Panc1 (cell line): Measurements from ENCODE around the gene NALCN.

ENCODE experiments used
- POLR2AphosphoS5 ChIP-seq: IDR thresholded peaks from 2 replicates; pipeline ENCODE4 v1.6.1; 2012; ENCODE audit warnings: mild to moderate bottlenecking, low read depth, low read length, moderate library complexity
- SIN3A ChIP-seq: IDR thresholded peaks from 2 replicates; pipeline ENCODE4 v1.6.1; 2012; ENCODE audit warnings: low read depth, mild to moderate bottlenecking, low read length, moderate library complexity, borderline replicate concordance; ENCODE audit not compliant: insufficient read depth
- TF ChIP-seq, protein P1 (sequence below): fragments of 450-650 bp; IDR thresholded peaks from 2 replicates; pipeline ENCODE4 v1.5.1; 2017; ENCODE audit warnings: mild to moderate bottlenecking
- TF ChIP-seq, protein P2 (sequence below), 2 experiments: IDR thresholded peaks; 2 replicates each; pipeline ENCODE4 v1.6.1; 2011 to 2012; ENCODE audit warnings: low read depth in 2 of 2, control low read depth in 1 of 2, low read length in 1 of 2, mild to moderate bottlenecking in 1 of 2, moderate library complexity in 1 of 2; ENCODE audit not compliant: insufficient read depth in 1 of 2

DNA sequence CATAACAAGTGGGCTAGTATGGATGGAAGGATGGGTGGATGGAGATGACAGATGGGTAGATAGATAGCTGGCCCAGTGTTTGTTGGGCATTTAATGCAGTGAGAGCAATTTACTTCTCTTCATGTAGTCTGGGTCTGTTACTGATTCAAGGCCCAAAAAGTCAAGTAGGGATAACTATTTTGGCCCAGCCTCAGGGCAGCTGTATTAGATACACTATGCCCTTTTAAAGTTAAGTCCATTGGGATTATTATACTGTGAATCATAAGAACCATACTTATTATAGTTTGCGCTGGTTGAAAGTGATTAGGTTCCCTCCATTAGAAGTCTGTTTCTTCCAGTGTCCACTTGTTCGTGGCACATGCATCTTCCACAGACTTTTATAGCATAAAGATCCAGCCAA is 40.9 kb upstream of the NALCN start:
- TF ChIP-seq POLR2AphosphoS5 = no peak
- TF ChIP-seq, protein P1, sequence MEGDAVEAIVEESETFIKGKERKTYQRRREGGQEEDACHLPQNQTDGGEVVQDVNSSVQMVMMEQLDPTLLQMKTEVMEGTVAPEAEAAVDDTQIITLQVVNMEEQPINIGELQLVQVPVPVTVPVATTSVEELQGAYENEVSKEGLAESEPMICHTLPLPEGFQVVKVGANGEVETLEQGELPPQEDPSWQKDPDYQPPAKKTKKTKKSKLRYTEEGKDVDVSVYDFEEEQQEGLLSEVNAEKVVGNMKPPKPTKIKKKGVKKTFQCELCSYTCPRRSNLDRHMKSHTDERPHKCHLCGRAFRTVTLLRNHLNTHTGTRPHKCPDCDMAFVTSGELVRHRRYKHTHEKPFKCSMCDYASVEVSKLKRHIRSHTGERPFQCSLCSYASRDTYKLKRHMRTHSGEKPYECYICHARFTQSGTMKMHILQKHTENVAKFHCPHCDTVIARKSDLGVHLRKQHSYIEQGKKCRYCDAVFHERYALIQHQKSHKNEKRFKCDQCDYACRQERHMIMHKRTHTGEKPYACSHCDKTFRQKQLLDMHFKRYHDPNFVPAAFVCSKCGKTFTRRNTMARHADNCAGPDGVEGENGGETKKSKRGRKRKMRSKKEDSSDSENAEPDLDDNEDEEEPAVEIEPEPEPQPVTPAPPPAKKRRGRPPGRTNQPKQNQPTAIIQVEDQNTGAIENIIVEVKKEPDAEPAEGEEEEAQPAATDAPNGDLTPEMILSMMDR = no peak
- no peak for TF ChIP-seq SIN3A
- TF ChIP-seq, protein P2, sequence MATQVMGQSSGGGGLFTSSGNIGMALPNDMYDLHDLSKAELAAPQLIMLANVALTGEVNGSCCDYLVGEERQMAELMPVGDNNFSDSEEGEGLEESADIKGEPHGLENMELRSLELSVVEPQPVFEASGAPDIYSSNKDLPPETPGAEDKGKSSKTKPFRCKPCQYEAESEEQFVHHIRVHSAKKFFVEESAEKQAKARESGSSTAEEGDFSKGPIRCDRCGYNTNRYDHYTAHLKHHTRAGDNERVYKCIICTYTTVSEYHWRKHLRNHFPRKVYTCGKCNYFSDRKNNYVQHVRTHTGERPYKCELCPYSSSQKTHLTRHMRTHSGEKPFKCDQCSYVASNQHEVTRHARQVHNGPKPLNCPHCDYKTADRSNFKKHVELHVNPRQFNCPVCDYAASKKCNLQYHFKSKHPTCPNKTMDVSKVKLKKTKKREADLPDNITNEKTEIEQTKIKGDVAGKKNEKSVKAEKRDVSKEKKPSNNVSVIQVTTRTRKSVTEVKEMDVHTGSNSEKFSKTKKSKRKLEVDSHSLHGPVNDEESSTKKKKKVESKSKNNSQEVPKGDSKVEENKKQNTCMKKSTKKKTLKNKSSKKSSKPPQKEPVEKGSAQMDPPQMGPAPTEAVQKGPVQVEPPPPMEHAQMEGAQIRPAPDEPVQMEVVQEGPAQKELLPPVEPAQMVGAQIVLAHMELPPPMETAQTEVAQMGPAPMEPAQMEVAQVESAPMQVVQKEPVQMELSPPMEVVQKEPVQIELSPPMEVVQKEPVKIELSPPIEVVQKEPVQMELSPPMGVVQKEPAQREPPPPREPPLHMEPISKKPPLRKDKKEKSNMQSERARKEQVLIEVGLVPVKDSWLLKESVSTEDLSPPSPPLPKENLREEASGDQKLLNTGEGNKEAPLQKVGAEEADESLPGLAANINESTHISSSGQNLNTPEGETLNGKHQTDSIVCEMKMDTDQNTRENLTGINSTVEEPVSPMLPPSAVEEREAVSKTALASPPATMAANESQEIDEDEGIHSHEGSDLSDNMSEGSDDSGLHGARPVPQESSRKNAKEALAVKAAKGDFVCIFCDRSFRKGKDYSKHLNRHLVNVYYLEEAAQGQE (IDR thresholded peaks at IDR 0.05; ENCODE audit: insufficient read depth in 1 of 2, low read depth in 2 of 2, low read length in 1 of 2) = no peak
